Transverse colon (tissue), 4 donors: Measurements from ENCODE around the gene MUSTN1.

Experiments used
- CTCF ChIP-seq, 5 experiments: fragments of 200-600 bp in 3 of 5; fragments of 450-650 bp in 2 of 5; sonication (generic) in 3 of 5; IDR thresholded peaks; 1 replicate in 2 of 5; 2 replicates in 3 of 5; pipeline ENCODE4 v1.5.1; 2016 to 2017; ENCODE audit warnings: antibody characterized with exemption in 5 of 5, inconsistent platforms in 3 of 5, mild to moderate bottlenecking in 2 of 5, moderate library complexity in 1 of 5
- EP300 ChIP-seq: sonication (generic); formaldehyde crosslinking; IDR thresholded peaks from one replicate; pipeline ENCODE4 v1.6.1; 2017; ENCODE audit warnings: antibody characterized with exemption, low read depth
- POLR2A ChIP-seq: fragments of 450-650 bp; IDR thresholded peaks from one replicate; pipeline ENCODE4 v1.6.1; 2016; ENCODE audit warnings: antibody characterized with exemption, mild to moderate bottlenecking, moderate library complexity
- POLR2AphosphoS5 ChIP-seq, 3 donors: sonication (generic); formaldehyde crosslinking; IDR thresholded peaks; one replicate each; pipeline ENCODE4 v1.6.1; 2016; ENCODE audit warnings: antibody characterized with exemption in 3 of 3

GRCh38 chr3:52842424-52842823 lies 7.6 kb upstream of the MUSTN1 start:
- TF ChIP-seq EP300 (no peak), CTCF (IDR thresholded peaks at IDR 0.05) (no peak), POLR2AphosphoS5 (IDR thresholded peaks at IDR 0.05) (no peak), POLR2A (no peak)
